GM23338 (cell line): ENCODE measurements around the gene ESPNL. TPM values are rescaled to one million over a fixed set of nuclear protein-coding genes. Genes with fewer than 3 reads are reported as not detected.

Experiments used
- ATAC-seq: fragments of 200-7000 bp; cut with Tn5 transposase; 3 replicates; pipeline ENCODE4 v1.9.1; 2020
- DNase-seq: peaks from one replicate; pipeline ENCODE4 v3.0.0-alpha.2; 2015; ENCODE audit warnings: low spot score
- H2AFZ ChIP-seq: fragments of 200-600 bp; sonication (generic); 2 replicates; pipeline ENCODE4 v1.8.0; 2016; ENCODE audit warnings: antibody characterized with exemption, mild to moderate bottlenecking, moderate library complexity
- H3F3A ChIP-seq: fragments of 200-600 bp; sonication (generic); replicated peaks from 2 replicates; pipeline ENCODE4 v1.8.0; 2017; ENCODE audit warnings: antibody characterized with exemption, mixed run types, low read depth
- H3K27ac ChIP-seq: fragments of 200-600 bp; sonication (generic); 2 replicates; pipeline ENCODE4 v1.6.1; 2016; ENCODE audit warnings: low read depth
- H3K27me3 ChIP-seq: fragments of 200-600 bp; sonication (generic); 2 replicates; pipeline ENCODE4 v1.8.0; 2016; ENCODE audit warnings: mild to moderate bottlenecking, mixed run types, moderate library complexity; ENCODE audit not compliant: insufficient read depth
- H3K36me3 ChIP-seq: fragments of 200-600 bp; sonication (generic); 2 replicates; pipeline ENCODE4 v1.8.0; 2016; ENCODE audit warnings: mild to moderate bottlenecking; ENCODE audit not compliant: insufficient read depth
- H3K4me1 ChIP-seq: fragments of 200-600 bp; sonication (generic); 2 replicates; pipeline ENCODE4 v1.8.0; 2016; ENCODE audit warnings: mild to moderate bottlenecking, moderate library complexity; ENCODE audit not compliant: insufficient read depth
- H3K4me2 ChIP-seq: fragments of 200-600 bp; sonication (generic); 2 replicates; pipeline ENCODE4 v1.7.1; 2017; ENCODE audit warnings: mixed run types
- H3K4me3 ChIP-seq: fragments of 200-600 bp; sonication (generic); 2 replicates; pipeline ENCODE4 v1.6.1; 2016; ENCODE audit warnings: mixed run types
- H3K79me2 ChIP-seq: fragments of 200-600 bp; sonication (generic); replicated peaks from 2 replicates; pipeline ENCODE4 v1.8.0; 2017; ENCODE audit warnings: mild to moderate bottlenecking; ENCODE audit not compliant: insufficient read depth
- H3K9me2 ChIP-seq: fragments of 200-600 bp; sonication (generic); 2 replicates; pipeline ENCODE4 v1.8.0; 2017; ENCODE audit not compliant: insufficient read depth
- H4K20me1 ChIP-seq: fragments of 200-600 bp; sonication (generic); replicated peaks from 2 replicates; pipeline ENCODE4 v1.8.0; 2017; ENCODE audit warnings: mild to moderate bottlenecking; ENCODE audit not compliant: insufficient read depth
- H3K27ac Mint-ChIP-seq: 2 replicates; pipeline ENCODE4 v1.8.0; 2020; ENCODE audit warnings: inconsistent platforms, mild to moderate bottlenecking, moderate library complexity, mixed read lengths
- H3K27me3 Mint-ChIP-seq: 3 replicates; pipeline ENCODE4 v1.8.0; 2022; ENCODE audit warnings: low read depth, mild to moderate bottlenecking, moderate library complexity, mixed read lengths, inconsistent platforms; ENCODE audit not compliant: insufficient read depth, poor library complexity
- H3K36me3 Mint-ChIP-seq: 3 replicates; pipeline ENCODE4 v1.8.0; 2021; ENCODE audit warnings: low read depth, mild to moderate bottlenecking, inconsistent platforms, moderate library complexity, mixed read lengths
- H3K4me1 Mint-ChIP-seq: 3 replicates; pipeline ENCODE4 v1.8.0; 2020; ENCODE audit warnings: mild to moderate bottlenecking, inconsistent platforms, mixed read lengths
- H3K4me3 Mint-ChIP-seq: 3 replicates; pipeline ENCODE4 v1.8.0; 2021; ENCODE audit warnings: moderate library complexity, mild to moderate bottlenecking, inconsistent platforms, mixed read lengths
- H3K9me3 Mint-ChIP-seq: 3 replicates; pipeline ENCODE4 v1.8.0; 2020; ENCODE audit warnings: moderate library complexity, mild to moderate bottlenecking, inconsistent platforms, mixed read lengths
- CREB1 ChIP-seq: fragments of 250-450 bp; sonication (Bioruptor Pico); IDR thresholded peaks from 2 replicates; pipeline ENCODE4 v1.5.0; 2020; ENCODE audit warnings: low read depth, mild to moderate bottlenecking, moderate library complexity
- CTCF ChIP-seq, 2 experiments: fragments of 200-600 bp in 1 of 2; sonication (generic) in 1 of 2; conservative IDR thresholded peaks; 2 replicates each; pipeline versions ENCODE4 v1.5.1 to v1.6.1; 2016 to 2017; ENCODE audit warnings: antibody characterized with exemption in 2 of 2, low read depth in 2 of 2, mild to moderate bottlenecking in 2 of 2, moderate library complexity in 1 of 2
- ETS1 ChIP-seq: IDR thresholded peaks from 2 replicates; pipeline ENCODE4 v1.6.1; 2016; ENCODE audit warnings: antibody characterized with exemption
- EZH2 ChIP-seq: fragments of 200-600 bp; sonication (generic); IDR thresholded peaks from one replicate; pipeline ENCODE4 v1.8.0; 2017; ENCODE audit warnings: antibody characterized with exemption, mild to moderate bottlenecking, low read depth; ENCODE audit not compliant: unreplicated experiment
- EZH2phosphoT487 ChIP-seq: fragments of 200-600 bp; sonication (generic); IDR thresholded peaks from one replicate; pipeline ENCODE4 v1.8.1; 2018; ENCODE audit warnings: antibody characterized with exemption; ENCODE audit not compliant: unreplicated experiment
- JUNB ChIP-seq: IDR thresholded peaks from one replicate; pipeline ENCODE4 v1.6.1; 2016; ENCODE audit warnings: antibody characterized with exemption; ENCODE audit not compliant: unreplicated experiment
- NANOG ChIP-seq: IDR thresholded peaks from 2 replicates; pipeline ENCODE4 v1.6.1; 2016; ENCODE audit warnings: antibody characterized with exemption, borderline replicate concordance
- POLR2AphosphoS5 ChIP-seq: IDR thresholded peaks from 2 replicates; pipeline ENCODE4 v1.6.1; 2016; ENCODE audit warnings: antibody characterized with exemption, low read depth
- REST ChIP-seq: IDR thresholded peaks from one replicate; pipeline ENCODE4 v1.6.1; 2018; ENCODE audit warnings: antibody characterized with exemption; ENCODE audit not compliant: unreplicated experiment
- STAT1 ChIP-seq: IDR thresholded peaks from one replicate; pipeline ENCODE4 v1.6.1; 2016; ENCODE audit warnings: antibody characterized with exemption; ENCODE audit not compliant: unreplicated experiment
- ZNF114 ChIP-seq: fragments of 250-450 bp; sonication (Bioruptor Pico); IDR thresholded peaks from 2 replicates; pipeline ENCODE4 v1.5.0; 2020; ENCODE audit warnings: mild to moderate bottlenecking, moderate library complexity
- ZNF331 ChIP-seq: fragments of 250-450 bp; sonication (Bioruptor Pico); IDR thresholded peaks from 2 replicates; pipeline ENCODE4 v1.5.0; 2020; ENCODE audit warnings: low read depth, mild to moderate bottlenecking, moderate library complexity
- ZNF462 ChIP-seq: fragments of 250-450 bp; sonication (Bioruptor Pico); IDR thresholded peaks from 2 replicates; pipeline ENCODE4 v1.5.0; 2020; ENCODE audit warnings: mild to moderate bottlenecking, moderate library complexity
- polyA plus RNA-seq: library from polyadenylated mRNA; unstranded; fragments of >200 nt; fragmentation: Nextera tagmentation; extraction: Ambion mirVana; gene quantifications from 2 replicates; pipeline ENCODE4 v1.2.1, GENCODE V29; 2016
- total RNA-seq: library from RNA; depleted of rRNA; stranded (reverse); fragments of >200 nt; shearing (Covaris generic); gene quantifications from 2 replicates; pipeline ENCODE4 v1.2.3, GENCODE V29; 2014

Gene ESPNL
- total and polyA plus RNA-seq, 2 experiments from 2014 or later, result 0.44 to 3.1 TPM

- Mint-ChIP-seq H3K4me3 (no peak overlapping the region), H3K36me3 (peaks cover 34% of the 10 kb centered on the region), H3K27me3 (peaks cover 4% of the 10 kb centered on the region), H3K27ac (no peak overlapping the region), H3K9me3 (no peaks in the 10 kb centered on the region), H3K4me1 (no peaks in the 10 kb centered on the region)
- Histone ChIP-seq H3K4me3 (no peak overlapping the region), H3K9me2 (no peaks in the 10 kb centered on the region), H3K27ac (peak overlapping the region; percentile 26; the same call in 1 of the 2 replicates), H2AFZ (no peak overlapping the region), H3K4me1 (no peaks in the 10 kb centered on the region), H3K4me2 (no peak overlapping the region), H3K79me2 (no peaks in the 10 kb centered on the region), H3K36me3 (0 out of 2 replicates have a peak, but pooled peaks cover 3% of the 10 kb centered on the region), H3K27me3 (no peaks in the 10 kb centered on the region), H3F3A (no peaks in the 10 kb centered on the region), H4K20me1 (no peaks in the 10 kb centered on the region; the same call in none of the 2 replicates)
- DNase-seq, result no peak
- TF ChIP-seq ZNF331 (CRISPR knock-in tag) (no peak), EZH2 (no peak), POLR2AphosphoS5 (no peak), NANOG (no peak), CREB1 (CRISPR knock-in tag) (no peak), ETS1 (no peak), REST (no peak), CTCF (conservative IDR thresholded peaks at IDR 0.05; ENCODE audit: low read depth in 2 of 2) (no peak), JUNB (no peak), ZNF114 (CRISPR knock-in tag) (no peak), ZNF462 (CRISPR knock-in tag) (no peak), EZH2phosphoT487 (no peak), STAT1 (no peak)
- ATAC-seq, result no peak
These were observed 71.5 kb downstream of the ESPNL start for GRCh38 chr2:238171575-238172187.
